Right forelimb (tissue), 1 donor: ENCODE results near the gene FBXL3.
"Not testable (repeated sequence)": the region's sequence is repeated elsewhere in the genome, so short reads cannot be mapped to it uniquely, and the experiment has no call there.

ENCODE experiments used
- DNase-seq: peaks from one replicate; pipeline ENCODE4 v3.0.0-alpha.2; 2018

Gene FBXL3

GRCh38 chr13:76980075-76980718 lies 46.8 kb downstream of the FBXL3 start:
- peak; percentile 89 for DNase-seq

DNA sequence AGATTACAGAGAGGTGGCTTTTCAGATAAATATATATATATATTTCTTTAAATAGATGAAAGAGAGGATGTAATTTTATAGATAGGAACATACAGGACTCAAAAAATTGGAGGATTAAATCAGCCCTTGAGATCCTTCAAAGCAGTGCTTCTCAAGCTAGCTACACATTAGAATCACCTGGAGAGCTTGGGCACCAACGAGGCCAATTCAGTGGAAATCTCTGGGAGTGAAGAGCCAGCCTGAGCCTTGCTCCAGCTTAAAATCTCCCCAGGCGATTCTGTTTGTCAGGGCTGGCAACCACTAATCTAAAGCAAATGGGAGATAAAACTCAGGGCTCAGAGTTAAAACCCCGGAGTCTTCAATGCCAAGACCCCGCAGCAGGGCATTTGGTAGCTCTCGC lies 50.0 kb downstream of the FBXL3 start:
- no peak for DNase-seq

- no peak for DNase-seq
Observed at GRCh38 chr13:76976490-76976889, 50.5 kb downstream of the FBXL3 start.

DNA sequence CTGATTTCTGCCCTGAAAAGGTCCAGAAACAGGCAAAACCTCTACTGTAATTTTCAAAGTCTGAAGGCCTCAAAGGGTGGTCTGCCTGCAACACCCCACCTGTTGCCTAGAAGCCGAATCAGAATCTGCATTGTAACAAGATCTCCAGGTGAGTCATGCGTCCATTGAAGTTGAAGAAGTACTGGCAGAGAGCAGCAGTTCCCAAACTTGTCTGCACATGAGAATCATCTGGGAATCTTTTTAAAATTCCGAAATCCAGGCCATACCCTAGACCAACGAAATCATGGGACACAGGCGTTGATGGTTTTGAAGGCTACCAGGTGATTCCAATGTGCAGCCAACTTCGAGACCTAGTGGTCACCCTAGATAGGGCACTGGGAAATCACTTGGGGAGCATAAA lies 51.1 kb downstream of the FBXL3 start:
- DNase-seq: no peak

- DNase-seq: no peak
Observed at GRCh38 chr13:76974618-76974975, 52.4 kb downstream of the FBXL3 start.

GRCh38 chr13:76973920-76974617 lies 52.9 kb downstream of the FBXL3 start:
- DNase-seq: no peak

DNA sequence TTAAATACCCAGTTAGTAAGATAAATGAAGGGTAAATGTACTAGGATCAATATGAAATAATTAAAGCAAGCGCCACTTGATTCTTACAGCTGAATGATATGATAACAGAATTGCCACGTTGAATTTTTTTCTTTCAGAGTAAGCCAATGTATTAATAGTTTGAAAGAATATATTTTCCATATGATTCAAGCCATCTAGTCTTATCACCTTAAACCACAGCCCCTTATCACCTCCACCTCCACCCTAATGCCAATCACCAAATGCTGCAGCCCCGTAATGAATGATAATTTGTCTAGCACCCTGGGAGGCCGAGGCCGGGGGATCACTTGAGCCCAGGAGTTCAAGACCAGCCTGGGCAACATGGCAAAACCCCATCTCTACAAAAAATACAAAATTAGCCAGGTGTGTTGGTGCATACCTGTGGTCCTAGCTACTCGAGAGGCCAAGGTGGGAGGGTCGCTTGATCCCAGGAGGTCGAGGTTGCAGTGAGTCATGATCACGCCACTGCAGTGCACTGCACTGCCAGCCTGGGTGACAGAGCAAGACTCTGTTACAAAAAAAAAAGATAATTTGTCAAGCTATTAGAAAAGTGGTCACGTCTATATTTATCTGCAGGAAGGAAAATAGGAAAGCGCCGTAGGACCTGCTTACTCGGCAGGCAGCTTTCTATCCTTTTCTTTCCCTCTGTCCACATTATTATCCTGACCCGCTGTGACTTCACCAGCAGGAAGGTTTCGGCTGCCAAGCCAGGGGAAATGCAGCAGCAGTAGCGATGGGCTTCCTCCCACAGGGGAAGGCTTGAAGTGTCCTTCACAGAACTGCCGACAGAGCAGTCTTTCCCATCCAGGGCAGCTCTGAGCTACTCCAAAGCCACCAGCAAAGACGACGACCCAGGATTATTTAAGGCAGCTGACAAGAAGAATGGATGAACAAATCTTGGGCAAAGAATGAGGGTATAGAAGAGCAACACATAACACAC lies 54.8 kb downstream of the FBXL3 start:
- DNase-seq: no peak

DNA sequence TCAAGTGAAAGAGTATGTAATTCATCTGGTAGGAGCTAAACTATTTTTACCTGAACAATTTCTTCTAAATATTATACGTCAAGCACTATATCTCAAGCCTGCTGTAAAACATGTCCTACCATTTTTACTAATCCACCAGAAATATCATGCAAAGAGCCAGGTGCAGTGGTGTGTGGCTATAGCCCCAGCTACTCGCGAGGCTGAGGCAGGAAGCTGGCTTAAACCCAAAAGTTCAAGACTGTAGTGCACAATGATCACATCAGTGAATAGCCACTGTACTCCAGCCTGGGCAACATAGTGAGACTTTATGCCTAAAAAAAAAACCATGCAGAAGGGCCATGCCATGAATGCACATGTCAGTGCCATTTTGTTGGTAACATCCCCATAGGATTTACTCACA lies 55.7 kb downstream of the FBXL3 start:
- no peak for DNase-seq

- DNase-seq: no peak
Observed at GRCh38 chr13:76969488-76970365, 57.2 kb downstream of the FBXL3 start.

GRCh38 chr13:76968041-76968440 lies 58.9 kb downstream of the FBXL3 start:
- no peak for DNase-seq

DNA sequence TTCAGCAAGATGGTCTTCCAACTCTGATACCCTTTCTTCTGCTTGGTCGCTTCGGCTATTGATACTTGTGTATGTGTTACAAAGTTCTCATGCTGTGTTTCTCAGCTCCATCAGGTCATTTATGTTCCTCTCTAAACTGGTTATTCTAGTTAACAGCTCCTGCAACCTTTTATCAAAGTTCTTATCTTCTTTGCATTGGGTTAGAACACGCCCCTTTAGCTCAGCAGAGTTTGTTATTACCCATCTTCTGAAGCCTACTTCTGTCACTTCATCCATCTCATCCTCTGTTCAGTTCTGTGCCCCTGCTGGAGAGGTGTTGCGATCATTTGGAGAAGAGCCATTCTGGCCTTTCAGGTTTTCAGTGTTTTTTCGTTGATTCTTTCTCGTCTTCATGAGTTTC lies 59.9 kb downstream of the FBXL3 start:
- no peak for DNase-seq

DNA sequence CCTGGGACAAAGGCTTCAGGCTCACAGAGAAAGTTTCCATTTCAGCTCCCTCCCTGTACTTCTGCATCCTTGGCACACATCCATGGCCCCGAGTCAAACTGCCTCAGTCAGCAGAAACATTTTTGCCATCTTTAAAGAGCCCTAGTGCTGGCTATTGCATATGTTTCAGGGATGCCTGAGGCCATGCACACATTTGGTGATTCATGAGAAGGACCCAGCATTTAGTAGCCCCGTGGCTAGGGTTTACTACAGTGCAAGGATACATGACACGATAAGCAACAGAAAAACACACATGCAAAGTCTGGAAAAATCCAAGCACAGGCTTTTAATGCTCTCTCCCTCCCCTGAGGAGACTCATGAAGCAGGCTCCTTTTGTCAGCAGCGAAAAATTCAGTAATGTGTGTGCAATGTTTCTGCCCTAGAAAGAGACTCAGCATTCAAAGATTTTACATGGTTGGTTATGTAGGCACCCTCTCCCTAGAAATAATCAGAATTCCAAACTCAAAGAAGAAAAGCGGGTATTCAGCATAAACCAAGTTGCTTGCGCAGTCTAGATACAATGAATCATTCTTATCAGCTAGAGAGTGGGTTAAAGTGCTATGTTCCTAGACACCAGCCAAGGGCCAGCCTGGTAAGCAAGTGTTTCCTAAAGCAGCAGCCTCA lies 61.1 kb downstream of the FBXL3 start:
- DNase-seq: peak; percentile 81

DNA sequence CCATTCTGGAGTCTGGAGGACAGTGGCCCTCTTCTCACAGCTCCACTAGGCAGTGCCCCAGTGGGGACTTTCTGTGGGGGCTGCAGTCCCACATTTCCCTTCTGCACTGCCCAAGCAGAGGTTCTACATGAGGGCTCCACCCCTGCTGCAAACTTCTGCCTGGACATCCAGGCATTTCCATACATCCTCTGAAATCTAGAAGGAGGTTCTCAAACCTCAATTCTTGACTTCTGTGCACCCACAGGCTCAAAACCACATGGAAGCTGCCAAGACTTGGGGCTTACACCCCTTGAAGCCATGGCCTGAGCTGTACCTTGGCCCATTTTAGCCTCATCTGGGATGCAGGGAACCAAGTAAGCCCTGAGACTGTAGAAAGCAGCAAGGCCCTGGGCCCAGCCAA lies 67.2 kb downstream of the FBXL3 start:
- not testable (repeated sequence) for DNase-seq

DNA sequence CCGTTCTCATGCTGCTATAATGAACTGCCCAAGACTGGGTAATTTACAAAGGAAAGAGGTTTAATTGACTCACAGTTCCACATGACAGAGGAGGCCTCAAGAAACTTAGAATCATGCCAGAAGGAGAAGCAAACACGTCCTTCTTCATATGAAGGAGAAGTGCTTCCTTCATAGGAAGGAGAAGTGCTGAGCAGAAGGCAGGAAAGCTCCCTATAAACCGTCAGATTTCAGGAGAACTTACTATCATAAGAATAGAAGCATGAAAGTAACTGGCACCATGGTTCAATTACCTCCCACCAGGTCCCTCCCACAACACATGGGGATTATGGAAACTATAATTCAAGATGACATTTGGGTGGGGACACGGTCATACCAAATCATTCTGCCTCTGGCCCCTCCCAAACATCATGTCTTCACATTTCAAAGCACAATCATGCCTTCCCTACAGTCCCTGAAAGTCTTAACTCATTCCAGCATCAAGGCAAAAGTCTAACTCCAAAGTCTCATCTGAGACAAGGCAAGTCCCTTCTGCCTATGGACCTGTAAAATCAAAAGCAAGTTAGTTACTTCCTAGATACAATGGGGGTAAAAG lies 68.0 kb downstream of the FBXL3 start:
- no peak for DNase-seq

DNA sequence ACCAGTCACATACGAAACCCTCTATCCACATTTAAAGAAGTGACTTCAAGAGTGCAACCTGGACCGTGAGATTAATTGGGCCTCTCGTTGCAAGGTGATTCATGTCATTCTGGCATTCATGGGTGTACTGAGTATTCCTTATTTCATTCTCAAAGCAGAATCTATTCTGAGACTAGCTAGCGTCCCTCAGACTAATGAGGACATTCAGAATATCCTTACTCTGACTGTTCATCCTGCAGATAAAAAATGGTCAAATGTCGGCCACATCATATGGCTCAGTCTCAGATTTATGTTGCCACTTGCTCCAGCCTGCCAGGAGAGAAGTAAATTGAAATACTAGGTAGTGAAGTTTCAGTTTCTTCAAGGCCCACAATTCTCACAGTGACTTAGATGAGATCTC lies 71.3 kb downstream of the FBXL3 start:
- DNase-seq: no peak
